ENCODE data around the gene MASP2.
"Not testable (repeated sequence)": the region's sequence is repeated elsewhere in the genome, so short reads cannot be mapped to it uniquely, and the experiment has no call there.

MASP2 gene

GRCh38 chr1:11059155-11059967 lies 12.3 kb upstream of the MASP2 start:
- FAIRE-seq: no peak

GRCh38 chr1:11058595-11059154 lies 11.6 kb upstream of the MASP2 start:
- DNase-seq (ENCODE audit: insufficient read length, low spot score) (no peak), FAIRE-seq (no peak)

More at GRCh38 chr1:11059155-11059967, 12.3 kb upstream of the MASP2 start:
- no peak for DNase-seq (ENCODE audit: insufficient read length, low spot score)

GRCh38 chr1:11058026-11058425 lies 11.0 kb upstream of the MASP2 start:
- FAIRE-seq (no peak), DNase-seq (ENCODE audit: insufficient read length, low spot score) (no peak)

- FAIRE-seq (no peak), DNase-seq (ENCODE audit: insufficient read length, low spot score) (no peak)
These were observed 10.4 kb upstream of the MASP2 start for GRCh38 chr1:11057477-11057876.

GRCh38 chr1:11056504-11056903 lies 9.5 kb upstream of the MASP2 start:
- no peak for FAIRE-seq
- no peak for DNase-seq (ENCODE audit: insufficient read length, low spot score)

- FAIRE-seq (no peak), DNase-seq (ENCODE audit: insufficient read length, low spot score) (no peak)
These were observed 8.6 kb upstream of the MASP2 start for GRCh38 chr1:11055676-11056075.

- no peak for DNase-seq (ENCODE audit: insufficient read length, low spot score)
- no peak for FAIRE-seq
These were observed 7.6 kb upstream of the MASP2 start for GRCh38 chr1:11054666-11055065.

- FAIRE-seq: no peak
- no peak for DNase-seq (ENCODE audit: insufficient read length, low spot score)
These were observed 7.1 kb upstream of the MASP2 start for GRCh38 chr1:11054181-11054580.

- DNase-seq (ENCODE audit: insufficient read length, low spot score) (no peak), FAIRE-seq (no peak)
These were observed 6.7 kb upstream of the MASP2 start for GRCh38 chr1:11053758-11054137.

GRCh38 chr1:11052839-11053757 lies 6.1 kb upstream of the MASP2 start:
- DNase-seq (ENCODE audit: insufficient read length, low spot score) (no peak), FAIRE-seq (no peak)

- DNase-seq (ENCODE audit: insufficient read length, low spot score) (no peak), FAIRE-seq (no peak)
These were observed 4.9 kb upstream of the MASP2 start for GRCh38 chr1:11051781-11052511.

GRCh38 chr1:11051121-11051520 lies 4.1 kb upstream of the MASP2 start:
- not testable (repeated sequence) for FAIRE-seq; DNase-seq (ENCODE audit: insufficient read length, low spot score)

GRCh38 chr1:11046270-11046566 lies 821 bp downstream of the MASP2 start:
- no peak for DNase-seq (ENCODE audit: insufficient read length, low spot score)
- FAIRE-seq: no peak

GRCh38 chr1:11045428-11046269 lies 1.4 kb downstream of the MASP2 start:
- FAIRE-seq (no peak), DNase-seq (ENCODE audit: insufficient read length, low spot score) (no peak)

- DNase-seq (ENCODE audit: insufficient read length, low spot score): no peak
- FAIRE-seq: no peak
These were observed 2.1 kb downstream of the MASP2 start for GRCh38 chr1:11044849-11045427.

GRCh38 chr1:11044086-11044848 lies 2.8 kb downstream of the MASP2 start:
- DNase-seq (ENCODE audit: insufficient read length, low spot score) (no peak), FAIRE-seq (no peak)

- no peak for FAIRE-seq
- no peak for DNase-seq (ENCODE audit: insufficient read length, low spot score)
These were observed 3.8 kb downstream of the MASP2 start for GRCh38 chr1:11042995-11043874.

GRCh38 chr1:11042065-11042464 lies 5.0 kb downstream of the MASP2 start:
- DNase-seq (ENCODE audit: insufficient read length, low spot score) (no peak), FAIRE-seq (no peak)

Measured in GM19239 (cell line).